HEK293T (cell line): Measurements from ENCODE around the gene SART3.

Experiments used
- CTBP1 ChIP-seq: fragments of 450-650 bp; IDR thresholded peaks from 2 replicates; pipeline ENCODE4 v1.6.1; 2016; ENCODE audit warnings: borderline replicate concordance
- PKNOX1 ChIP-seq: fragments of 450-650 bp; IDR thresholded peaks from 2 replicates; pipeline ENCODE4 v1.6.1; 2016

GRCh38 chr12:108511633-108512540 is 49.1 kb downstream of the SART3 start:
- TF ChIP-seq CTBP1 (no peak), PKNOX1 (peak; percentile 14; the same call in 1 of the 2 replicates)
